ENCODE results near the gene NLRP6.
"Not testable (repeated sequence)": the region's sequence is repeated elsewhere in the genome, so short reads cannot be mapped to it uniquely, and the experiment has no call there.

The NLRP6 gene

GRCh38 chr11:278001-278951, at the start of gene NLRP6:
TSS of gene NLRP6 (plus strand) at chr11:278407. CDS start at chr11:278570, 163 bp downstream.
- in situ Hi-C loops (cut with MboI; ENCODE audit: low pct_unique_long_range_greater_than_20kb, low sequenced_read_pairs): no loop called here
- DNase-seq: no peak

GRCh38 chr11:230431-230830, 47.8 kb upstream of the NLRP6 start:
- in situ Hi-C loops (cut with MboI; ENCODE audit: low pct_unique_long_range_greater_than_20kb, low sequenced_read_pairs): no loop called here

GRCh38 chr11:232783-233565, 45.2 kb upstream of the NLRP6 start:
- DNase-seq: no peak
- in situ Hi-C loops (cut with MboI; ENCODE audit: low pct_unique_long_range_greater_than_20kb, low sequenced_read_pairs): no loop called here

More at GRCh38 chr11:230431-230830, 47.8 kb upstream of the NLRP6 start:
- no peak for DNase-seq

GRCh38 chr11:235180-235579, 43.0 kb upstream of the NLRP6 start:
- in situ Hi-C loops (cut with MboI; ENCODE audit: low pct_unique_long_range_greater_than_20kb, low sequenced_read_pairs): no loop called here
- no peak for DNase-seq

GRCh38 chr11:235609-235996, 42.6 kb upstream of the NLRP6 start:
- in situ Hi-C loops (cut with MboI; ENCODE audit: low pct_unique_long_range_greater_than_20kb, low sequenced_read_pairs): no loop called here

GRCh38 chr11:235997-236773, 42.0 kb upstream of the NLRP6 start, which contains the start of gene SIRT3:
TSS of gene SIRT3 (minus strand) at chr11:236342. CDS start at chr11:236328, 14 bp downstream.
- DNase-seq: peak; percentile 69
- in situ Hi-C loops (cut with MboI; ENCODE audit: low pct_unique_long_range_greater_than_20kb, low sequenced_read_pairs): no loop called here

More at GRCh38 chr11:235609-235996, 42.6 kb upstream of the NLRP6 start:
- no peak for DNase-seq

- DNase-seq: peak; percentile 87
- in situ Hi-C loops (cut with MboI; ENCODE audit: low pct_unique_long_range_greater_than_20kb, low sequenced_read_pairs): no loop called here
Measured at GRCh38 chr11:236774-237767, 41.1 kb upstream of the NLRP6 start, which contains the start of gene PSMD13. TSS of gene PSMD13 (plus strand) at chr11:236976. CDS start at chr11:237050, 74 bp downstream.

- in situ Hi-C loops (cut with MboI; ENCODE audit: low pct_unique_long_range_greater_than_20kb, low sequenced_read_pairs); DNase-seq: not testable (repeated sequence)
Measured at GRCh38 chr11:238346-238745, 39.9 kb upstream of the NLRP6 start.

GRCh38 chr11:240315-240714, 37.9 kb upstream of the NLRP6 start:
- no peak for DNase-seq
- in situ Hi-C loops (cut with MboI; ENCODE audit: low pct_unique_long_range_greater_than_20kb, low sequenced_read_pairs): no loop called here

- no peak for DNase-seq
- in situ Hi-C loops (cut with MboI; ENCODE audit: low pct_unique_long_range_greater_than_20kb, low sequenced_read_pairs): no loop called here
Measured at GRCh38 chr11:241634-242033, 36.6 kb upstream of the NLRP6 start.

- in situ Hi-C loops (cut with MboI; ENCODE audit: low pct_unique_long_range_greater_than_20kb, low sequenced_read_pairs): no loop called here
- no peak for DNase-seq
Measured at GRCh38 chr11:244376-244775, 33.8 kb upstream of the NLRP6 start.

GRCh38 chr11:249062-249461, 29.1 kb upstream of the NLRP6 start:
- in situ Hi-C loops (cut with MboI; ENCODE audit: low pct_unique_long_range_greater_than_20kb, low sequenced_read_pairs): no loop called here
- no peak for DNase-seq

- in situ Hi-C loops (cut with MboI; ENCODE audit: low pct_unique_long_range_greater_than_20kb, low sequenced_read_pairs): no loop called here
- DNase-seq: no peak
Measured at GRCh38 chr11:250274-250673, 27.9 kb upstream of the NLRP6 start.

GRCh38 chr11:250740-251299, 27.4 kb upstream of the NLRP6 start:
- peak; percentile 80 for DNase-seq
- in situ Hi-C loops (cut with MboI; ENCODE audit: low pct_unique_long_range_greater_than_20kb, low sequenced_read_pairs): no loop called here

GRCh38 chr11:251550-251949, 26.7 kb upstream of the NLRP6 start:
- DNase-seq: peak; percentile 7
- in situ Hi-C loops (cut with MboI; ENCODE audit: low pct_unique_long_range_greater_than_20kb, low sequenced_read_pairs): no loop called here

- no peak for DNase-seq
- in situ Hi-C loops (cut with MboI; ENCODE audit: low pct_unique_long_range_greater_than_20kb, low sequenced_read_pairs): no loop called here
Measured at GRCh38 chr11:252666-253065, 25.5 kb upstream of the NLRP6 start.

GRCh38 chr11:253160-253885, 24.9 kb upstream of the NLRP6 start:
- in situ Hi-C loops (cut with MboI; ENCODE audit: low pct_unique_long_range_greater_than_20kb, low sequenced_read_pairs): no loop called here
- no peak for DNase-seq

Data from KBM-7 (cell line).